Caco-2 (cell line): ENCODE measurements around the gene CWF19L2. TPM values are rescaled to one million over a fixed set of nuclear protein-coding genes. Genes with fewer than 3 reads are reported as not detected.

Experiments used
- BruUV-seq: library from RNA; stranded (reverse); fragments of 400-500 nt; replicated peaks from 2 replicates; lab custom pipeline; 2021; lab: Mats Ljungman, UMichigan
- CTCF ChIA-PET: fragments of 300-600 bp; sonication (Branson Sonifier 250); formaldehyde crosslinking; loops from one replicate; lab custom pipeline; 2022; ENCODE audit warnings: antibody characterized with exemption; lab: Charles Lee
- POLR2A ChIA-PET: fragments of 300-600 bp; sonication (Branson Sonifier 250); formaldehyde crosslinking; loops from one replicate; lab custom pipeline; 2022; ENCODE audit warnings: antibody characterized with exemption; lab: Charles Lee
- DNase-seq, 2 experiments: peaks; one replicate each; pipeline versions ENCODE4 v3.0.0 to v3.0.0-alpha.2; 2020 to 2022
- H3K27me3 ChIP-seq: replicated peaks from 2 replicates; pipeline ENCODE4 v1.6.0; 2011; ENCODE audit warnings: low read length; ENCODE audit not compliant: control insufficient read depth, insufficient read depth
- H3K36me3 ChIP-seq: 2 replicates; pipeline ENCODE4 v1.5.1; 2011; ENCODE audit warnings: low read length; ENCODE audit not compliant: control insufficient read depth, insufficient read depth
- H3K4me1 ChIP-seq: fragments of 250-450 bp; sonication (Bioruptor Pico); 2 replicates; pipeline ENCODE4 v1.5.1; 2020; ENCODE audit warnings: mild to moderate bottlenecking
- H3K4me3 ChIP-seq: 2 replicates; pipeline ENCODE4 v1.5.1; 2011; ENCODE audit warnings: low read depth, mild to moderate bottlenecking, control low read depth, low read length
- H3K9me3 ChIP-seq: fragments of 250-450 bp; sonication (Bioruptor Pico); 2 replicates; pipeline ENCODE4 v1.5.1; 2020; ENCODE audit warnings: mild to moderate bottlenecking, moderate library complexity
- H3K27ac Mint-ChIP-seq: one replicate; pipeline ENCODE4 v1.8.0; 2022; ENCODE audit warnings: mixed read lengths; ENCODE audit not compliant: unreplicated experiment
- H3K27me3 Mint-ChIP-seq: one replicate; pipeline ENCODE4 v1.8.0; 2022; ENCODE audit warnings: mixed read lengths; ENCODE audit not compliant: insufficient read depth, unreplicated experiment
- H3K36me3 Mint-ChIP-seq: one replicate; pipeline ENCODE4 v1.8.0; 2022; ENCODE audit warnings: mild to moderate bottlenecking, mixed read lengths; ENCODE audit not compliant: insufficient read depth, unreplicated experiment
- H3K4me1 Mint-ChIP-seq: one replicate; pipeline ENCODE4 v1.8.0; 2022; ENCODE audit warnings: low read depth, mixed read lengths; ENCODE audit not compliant: unreplicated experiment
- H3K4me3 Mint-ChIP-seq: one replicate; pipeline ENCODE4 v1.8.0; 2022; ENCODE audit warnings: mild to moderate bottlenecking, moderate library complexity, mixed read lengths; ENCODE audit not compliant: unreplicated experiment
- H3K9me3 Mint-ChIP-seq: one replicate; pipeline ENCODE4 v1.8.0; 2022; ENCODE audit warnings: mixed read lengths; ENCODE audit not compliant: unreplicated experiment
- CTCF ChIP-seq, 2 experiments: fragments of 200-600 bp in 1 of 2; IDR thresholded peaks; 1 replicate in 1 of 2; 2 replicates in 1 of 2; pipeline versions ENCODE4 v1.5.1 to v1.8.0; 2011 to 2022; ENCODE audit warnings: antibody characterized with exemption in 1 of 2, control low read depth in 1 of 2, inconsistent platforms in 1 of 2, low read depth in 1 of 2, low read length in 1 of 2, mild to moderate bottlenecking in 1 of 2, moderate library complexity in 1 of 2; ENCODE audit not compliant: insufficient read depth in 1 of 2, severe bottlenecking in 1 of 2, unreplicated experiment in 1 of 2
- intact Hi-C: fragments of 100-400 bp; cut with micrococcal nuclease; formaldehyde crosslinking; loops from one replicate; pipeline ENCODE4 v1.10.0; 2022; ENCODE audit not compliant: unreplicated experiment
- total RNA-seq: library from RNA; stranded (reverse); gene quantifications from 2 replicates; pipeline ENCODE4 v1.2.3, GENCODE V29; 2022

CWF19L2 gene
- total RNA-seq, 1 experiment from 2014 or later: 24.1 TPM

GRCh38 chr11:107430525-107430924 lies 27.1 kb downstream of the CWF19L2 start:
- peaks cover 18% of the 10 kb centered on the region for H3K36me3 Mint-ChIP-seq
- no peaks in the 10 kb centered on the region for H3K36me3 ChIP-seq
- no peak overlapping the region for H3K27ac Mint-ChIP-seq
- intact Hi-C loops: no loop called here
- ChIA-PET POLR2A (no interaction called here), CTCF (no interaction called here)
- no peak overlapping the region for H3K4me3 ChIP-seq
- H3K4me1 Mint-ChIP-seq: no peaks in the 10 kb centered on the region
- no peaks in the 10 kb centered on the region for H3K9me3 ChIP-seq
- DNase-seq: no peak
- TF ChIP-seq CTCF (IDR thresholded peaks at IDR 0.05; ENCODE audit: insufficient read depth in 1 of 2, low read depth in 1 of 2, low read length in 1 of 2, severe bottlenecking in 1 of 2, unreplicated experiment in 1 of 2): no peak
- no peaks in the 10 kb centered on the region for H3K9me3 Mint-ChIP-seq
- H3K27me3 Mint-ChIP-seq: no peaks in the 10 kb centered on the region
- H3K27me3 ChIP-seq: no peaks in the 10 kb centered on the region
- no peak overlapping the region for H3K4me3 Mint-ChIP-seq
- BruUV-seq: no TSS peak
- H3K4me1 ChIP-seq: no peaks in the 10 kb centered on the region

DNA sequence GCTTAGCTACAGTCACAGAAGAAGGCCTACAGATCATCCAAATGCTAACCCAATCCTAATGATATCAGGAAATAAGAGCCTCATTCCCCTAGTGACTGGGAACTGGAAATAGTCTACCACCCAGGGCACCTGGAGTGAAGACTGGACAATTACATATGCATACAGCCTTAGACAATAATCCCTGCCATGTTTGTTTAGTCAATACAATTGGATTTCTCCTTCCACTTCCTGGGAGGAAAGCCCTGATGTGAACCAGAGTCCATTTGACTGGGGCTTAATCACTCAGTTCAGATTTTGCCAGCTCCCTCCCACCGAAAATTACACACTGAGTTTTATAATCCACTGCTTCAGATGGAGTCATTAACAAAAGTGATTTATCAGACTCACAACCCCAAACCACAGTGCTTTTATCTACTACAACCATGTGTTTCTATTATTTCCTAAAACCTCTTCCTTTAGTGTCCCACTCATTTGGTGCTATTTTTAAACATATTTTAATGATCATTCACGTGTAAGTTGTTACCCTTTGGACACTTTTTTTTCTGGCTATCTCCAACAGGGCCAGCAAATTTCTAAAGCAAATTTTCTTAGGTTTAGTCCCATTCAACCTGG lies 29.9 kb downstream of the CWF19L2 start:
- H3K36me3 ChIP-seq: no peaks in the 10 kb centered on the region
- no TSS peak for BruUV-seq
- Mint-ChIP-seq H3K4me3 (no peak overlapping the region), H3K36me3 (peaks cover 18% of the 10 kb centered on the region), H3K27me3 (no peaks in the 10 kb centered on the region), H3K27ac (no peak overlapping the region), H3K4me1 (no peaks in the 10 kb centered on the region), H3K9me3 (no peaks in the 10 kb centered on the region)
- CTCF ChIA-PET: no interaction called here
- no peak for DNase-seq
- no peaks in the 10 kb centered on the region for H3K4me1 ChIP-seq
- intact Hi-C loops: no loop called here
- H3K27me3 ChIP-seq: no peaks in the 10 kb centered on the region
- POLR2A ChIA-PET: no interaction called here
- TF ChIP-seq CTCF (IDR thresholded peaks at IDR 0.05; ENCODE audit: insufficient read depth in 1 of 2, low read depth in 1 of 2, low read length in 1 of 2, severe bottlenecking in 1 of 2, unreplicated experiment in 1 of 2): no peak
- no peaks in the 10 kb centered on the region for H3K9me3 ChIP-seq
- no peak overlapping the region for H3K4me3 ChIP-seq

DNA sequence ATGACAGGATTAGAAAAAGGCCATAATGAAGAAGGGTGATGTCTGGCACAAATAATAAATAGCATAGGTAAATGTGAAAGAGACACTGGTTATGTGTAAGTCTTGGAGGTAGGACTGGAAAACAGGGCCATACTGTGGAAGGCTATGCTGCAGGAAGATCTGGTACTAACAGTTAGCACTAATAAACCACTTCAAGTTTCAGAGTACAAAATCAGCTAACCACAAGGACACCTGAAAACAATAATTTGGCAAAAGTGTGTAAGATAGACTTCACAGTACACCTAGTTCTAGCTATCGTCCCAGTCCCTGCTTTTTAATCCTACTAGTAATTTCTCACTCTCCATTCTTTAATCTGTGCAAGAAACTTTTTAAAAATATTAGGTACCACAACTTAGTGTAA lies 44.3 kb downstream of the CWF19L2 start:
- no peaks in the 10 kb centered on the region for H3K27me3 ChIP-seq
- Mint-ChIP-seq H3K4me1 (peaks cover 13% of the 10 kb centered on the region), H3K27me3 (no peaks in the 10 kb centered on the region), H3K27ac (no peak overlapping the region), H3K4me3 (no peak overlapping the region), H3K36me3 (no peaks in the 10 kb centered on the region), H3K9me3 (no peaks in the 10 kb centered on the region)
- no TSS peak for BruUV-seq
- TF ChIP-seq CTCF (IDR thresholded peaks at IDR 0.05; ENCODE audit: insufficient read depth in 1 of 2, low read depth in 1 of 2, low read length in 1 of 2, severe bottlenecking in 1 of 2, unreplicated experiment in 1 of 2): no peak
- POLR2A ChIA-PET: no interaction called here
- no peak overlapping the region for H3K4me3 ChIP-seq
- CTCF ChIA-PET: no interaction called here
- no peak for DNase-seq
- peaks cover 18% of the 10 kb centered on the region for H3K4me1 ChIP-seq
- no peaks in the 10 kb centered on the region for H3K9me3 ChIP-seq
- intact Hi-C loops: no loop called here
- H3K36me3 ChIP-seq: no peaks in the 10 kb centered on the region
